Measurements from ENCODE around the gene SYNGR4.
A peak's percentile ranks its signal among the peaks of the same experiment; 100 is the strongest.

GRCh38 chr19:48363810-48364597 is at the start of gene SYNGR4, which contains the start of gene TMEM143:
- no peak for TF ChIP-seq EZH2 (IDR thresholded peaks at IDR 0.05)
- TF ChIP-seq POLR2AphosphoS5 (IDR thresholded peaks at IDR 0.05; ENCODE audit: borderline replicate concordance, low read depth, low read length) = peak; percentile 68
- TF ChIP-seq FOXP2 (optimal IDR thresholded peaks at IDR 0.05; ENCODE audit: control extremely low read depth, extremely low read length, insufficient read depth) = peak; percentile 71

Measured in SK-N-MC (cell line).